GM12878 (cell line): Measurements from ENCODE around the gene ZDHHC9. TPM values are rescaled to one million over a fixed set of nuclear protein-coding genes. Genes with fewer than 3 reads are reported as not detected.

Source experiments
- ATAC-seq: fragments of 200-7000 bp; cut with Tn5 transposase; 3 replicates; pipeline ENCODE4 v1.9.1; 2020; ENCODE audit warnings: mild to moderate bottlenecking, moderate library complexity
- BruUV-seq: library from RNA; stranded (reverse); fragments of 400-500 nt; replicated peaks from 2 replicates; lab custom pipeline; 2021; lab: Mats Ljungman, UMichigan
- CTCF ChIA-PET: fragments of 300-600 bp; sonication (Branson Sonifier 250); formaldehyde crosslinking; extraction: SDS; loops from one replicate; lab custom pipeline; 2021; ENCODE audit warnings: inconsistent platforms; lab: Yijun Ruan, JAX
- POLR2A ChIA-PET: fragments of 350-600 bp; formaldehyde crosslinking; extraction: SDS; loops from one replicate; lab custom pipeline; 2021; ENCODE audit warnings: inconsistent platforms; lab: Charles Lee
- RAD21 ChIA-PET: fragments of 300-600 bp; sonication (Branson Sonifier 250); formaldehyde crosslinking; loops from one replicate; lab custom pipeline; 2023; ENCODE audit warnings: antibody characterized with exemption; ENCODE audit not compliant: unreplicated experiment; lab: Charles Lee
- SMC1A ChIA-PET: fragments of 300-600 bp; sonication (Branson Sonifier 250); formaldehyde crosslinking; loops from one replicate; lab custom pipeline; 2023; ENCODE audit not compliant: unreplicated experiment, uncharacterized antibody; lab: Charles Lee
- DNase-seq: peaks from one replicate; pipeline ENCODE4 v3.0.0-alpha.2; 2011; ENCODE audit warnings: low read depth, low spot score
- FAIRE-seq: peaks from 3 replicates; lab custom pipeline; 2011; peaks lifted over from hg19 to GRCh38; lab: Jason Lieb, UNC
- H2AFZ ChIP-seq: 2 replicates; pipeline ENCODE4 v1.6.0; 2011; ENCODE audit warnings: low read depth, low read length, control low read depth; ENCODE audit not compliant: control insufficient read depth
- H3K27ac ChIP-seq: 2 replicates; pipeline ENCODE4 v1.5.1; 2011; ENCODE audit warnings: control low read depth; ENCODE audit not compliant: control insufficient read depth, insufficient read depth
- H3K27me3 ChIP-seq, 2 experiments: replicated peaks in 1 of 2; 2 replicates each; pipeline versions ENCODE4 v1.6.0 to v1.6.1; 2011; ENCODE audit warnings: low read length in 1 of 2; ENCODE audit not compliant: control insufficient read depth in 2 of 2, insufficient read depth in 2 of 2
- H3K36me3 ChIP-seq, 2 experiments: 2 replicates each; pipeline ENCODE4 v1.5.1; 2011; ENCODE audit warnings: low read length in 1 of 2; ENCODE audit not compliant: control insufficient read depth in 2 of 2, insufficient read depth in 2 of 2
- H3K4me1 ChIP-seq: 2 replicates; pipeline ENCODE4 v1.6.1; 2011; ENCODE audit warnings: mild to moderate bottlenecking, low read length, moderate library complexity, mixed read lengths; ENCODE audit not compliant: control insufficient read depth, insufficient read depth
- H3K4me2 ChIP-seq: 2 replicates; pipeline ENCODE4 v1.6.0; 2011; ENCODE audit warnings: control low read depth; ENCODE audit not compliant: control insufficient read depth, insufficient read depth
- H3K4me3 ChIP-seq: fragments of 200-600 bp; sonication (generic); 2 replicates; pipeline ENCODE4 v1.5.1; 2016
- H3K79me2 ChIP-seq: 2 replicates; pipeline ENCODE4 v1.6.0; 2011; ENCODE audit warnings: low read length; ENCODE audit not compliant: control insufficient read depth, insufficient read depth
- H3K9ac ChIP-seq: 2 replicates; pipeline ENCODE4 v1.8.0; 2011; ENCODE audit warnings: low read length, control low read depth, mixed read lengths; ENCODE audit not compliant: control insufficient read depth, insufficient read depth
- H3K9me3 ChIP-seq: replicated peaks from 3 replicates; pipeline ENCODE4 v1.5.1; 2011; ENCODE audit warnings: mild to moderate bottlenecking, low read length; ENCODE audit not compliant: control insufficient read depth, insufficient read depth
- H4K20me1 ChIP-seq: 2 replicates; pipeline ENCODE4 v1.6.0; 2011; ENCODE audit not compliant: control insufficient read depth, insufficient read depth
- CEBPZ ChIP-seq: fragments of 150-350 bp; IDR thresholded peaks from 2 replicates; pipeline ENCODE4 v1.6.1; 2016; ENCODE audit warnings: low read depth, low read length
- CUX1 ChIP-seq: IDR thresholded peaks from 2 replicates; pipeline ENCODE4 v1.6.1; 2012; ENCODE audit warnings: improper control_type of control experiment, low read depth, low read length; ENCODE audit not compliant: insufficient replicate concordance
- EGR1 ChIP-seq, 2 experiments: IDR thresholded peaks; 1 replicate in 1 of 2; 2 replicates in 1 of 2; pipeline ENCODE4 v1.6.1; 2011 to 2012; ENCODE audit warnings: low read depth in 2 of 2, low read length in 2 of 2, borderline replicate concordance in 1 of 2, mild to moderate bottlenecking in 1 of 2, moderate library complexity in 1 of 2
- FOXK2 ChIP-seq: fragments of 450-650 bp; IDR thresholded peaks from 2 replicates; pipeline ENCODE4 v1.6.1; 2017; ENCODE audit warnings: mild to moderate bottlenecking, moderate library complexity
- IRF3 ChIP-seq: fragments of 450-650 bp; IDR thresholded peaks from 2 replicates; pipeline ENCODE4 v1.6.1; 2014; ENCODE audit warnings: mild to moderate bottlenecking
- MEF2A ChIP-seq: IDR thresholded peaks from 2 replicates; pipeline ENCODE4 v1.6.1; 2011; ENCODE audit warnings: low read depth, mild to moderate bottlenecking, low read length, moderate library complexity; ENCODE audit not compliant: insufficient read depth
- MLLT1 ChIP-seq: fragments of 450-650 bp; IDR thresholded peaks from 2 replicates; pipeline ENCODE4 v1.6.1; 2016; ENCODE audit warnings: mild to moderate bottlenecking
- WGBS: methylation state at CpG from one replicate; pipeline ENCODE4 v1.1.6; 2016; ENCODE audit warnings: low lambda C conversion rate; ENCODE audit not compliant: insufficient replicate concordance, insufficient coverage; ENCODE audit errors: missing lambda C conversion rate; 5-methylcytosine and 5-hydroxymethylcytosine counted together
- in situ Hi-C: fragments of 300-500 bp; cut with MboI; formaldehyde crosslinking; loops from 9 replicates; pipeline ENCODE4 v1.14.3; 2018; ENCODE audit warnings: mixed read lengths
- intact Hi-C: fragments of 100-400 bp; cut with micrococcal nuclease; formaldehyde crosslinking; loops from one replicate; pipeline ENCODE4 v1.14.2; 2022; ENCODE audit not compliant: unreplicated experiment
- polyA plus RNA-seq, 11 experiments: library from polyadenylated mRNA; depleted of rRNA in 4 of 11; unstranded in 6 of 11; stranded (reverse) in 5 of 11; fragments of >200 nt; fragmentation: Nextera tagmentation in 4 of 11; fragmentation: Illumina TruSeq in 1 of 11; extraction: Ambion mirVana in 4 of 11; extraction: Trizol in 1 of 11; gene quantifications; 1 replicate in 1 of 11; 2 replicates in 10 of 11; pipeline versions ENCODE4 v1.2.1 to v1.2.3, GENCODE V29; 2011 to 2016; ENCODE audit warnings: inconsistent platforms in 2 of 11, missing spikeins in 2 of 11, low read depth in 1 of 11
- total RNA-seq, 4 experiments: library from RNA; depleted of rRNA in 3 of 4; stranded (reverse); fragments of >200 nt in 3 of 4; fragmentation: Illumina TruSeq in 1 of 4; extraction: Trizol in 1 of 4; gene quantifications; 2 replicates each; pipeline versions ENCODE4 v1.2.1 to v1.2.3, GENCODE V29; 2013 to 2021

The ZDHHC9 gene
- total and polyA plus RNA-seq, 10 of the 15 experiments (the other 5 are each of a cell fraction or from before 2014, with no cell fraction given): 1.8 to 13.0 (median 5.4) TPM

GRCh38 chrX:129800186-129800585 lies 43.5 kb downstream of the ZDHHC9 start:
- FAIRE-seq: no peak
- in situ Hi-C loops: no loop called here
- H3K36me3 ChIP-seq: peaks cover 1 to 12% of the 10 kb centered on the region in 2 experiments; a peak in 2 of 4 replicates
- no peaks in the 10 kb centered on the region for H3K79me2 ChIP-seq
- no peaks in the 10 kb centered on the region for H3K9me3 ChIP-seq
- no peaks in the 10 kb centered on the region for H4K20me1 ChIP-seq
- ChIA-PET CTCF (interaction anchor here (0.9 kb wide), 1 partner anchor 19 kb away, joined by 3 read pairs; no protein-coding TSS in a partner anchor), RAD21 (interaction anchor here (3.0 kb wide), 1 partner anchor 45 kb away, joined by 11 read pairs; no protein-coding TSS in a partner anchor), SMC1A (interaction anchor here (0.7 to 1.1 kb wide), 3 partner anchors 23 to 153 kb away, joined by 3 read pairs; no protein-coding TSS in a partner anchor), POLR2A (no interaction called here)
- H3K4me2 ChIP-seq: no peak overlapping the region
- no peaks in the 10 kb centered on the region for H3K4me1 ChIP-seq
- WGBS: 31% methylated on average over 4 of the region's 4 CpGs
- BruUV-seq: no TSS peak
- H3K9ac ChIP-seq: no peak overlapping the region
- no peaks in the 10 kb centered on the region for H3K27me3 ChIP-seq
- no peak overlapping the region for H2AFZ ChIP-seq
- no peak for ATAC-seq
- intact Hi-C loops: no loop called here
- no peak overlapping the region for H3K27ac ChIP-seq
- DNase-seq: no peak
- no peak overlapping the region for H3K4me3 ChIP-seq
- TF ChIP-seq CUX1: no peak
- TF ChIP-seq IRF3: no peak
- TF ChIP-seq CEBPZ: no peak
- no peak for TF ChIP-seq MEF2A
- TF ChIP-seq FOXK2: no peak
- no peak for TF ChIP-seq EGR1 (IDR thresholded peaks at IDR 0.05; ENCODE audit: borderline replicate concordance in 1 of 2, low read depth in 2 of 2, low read length in 2 of 2)
- no peak for TF ChIP-seq MLLT1
